Esophagus squamous epithelium (tissue), 4 donors: ENCODE results near the gene ZMPSTE24.

Experiments
- CTCF ChIP-seq, 6 experiments: fragments of 450-650 bp in 4 of 6; fragments of 200-600 bp in 2 of 6; sonication (generic) in 2 of 6; IDR thresholded peaks; one replicate each; pipeline ENCODE4 v1.5.1; 2016 to 2019; ENCODE audit warnings: antibody characterized with exemption in 6 of 6, mild to moderate bottlenecking in 4 of 6, moderate library complexity in 4 of 6
- POLR2A ChIP-seq, 4 donors: fragments of 450-650 bp; IDR thresholded peaks; one replicate each; pipeline ENCODE4 v1.6.1; 2017; ENCODE audit warnings: antibody characterized with exemption in 4 of 4, mild to moderate bottlenecking in 4 of 4, moderate library complexity in 3 of 4

GRCh38 chr1:40210511-40211204, 47.4 kb upstream of the ZMPSTE24 start:
- TF ChIP-seq CTCF (IDR thresholded peaks at IDR 0.05), result no peak
- TF ChIP-seq POLR2A (IDR thresholded peaks at IDR 0.05), result no peak
